Activated T-helper 1 cell treated with anti-CD3 and anti-CD28 coated beads, Interleukin-12 subunit alpha, Interleukin-12 subunit beta, Interleukin-2, Interleukin-4 antibody, amounts not matched to agents 30 ng/mL and 10 ng/mL and 1 ng/mL, durations not matched to agents 14 hours and 24 hours and 36 hours (primary cell): ENCODE results near the gene PDPK1. TPM values are rescaled to one million over a fixed set of nuclear protein-coding genes. Genes with fewer than 3 reads are reported as not detected.
"Not testable (repeated sequence)": the region's sequence is repeated elsewhere in the genome, so short reads cannot be mapped to it uniquely, and the experiment has no call there.

Experiments used
- DNase-seq: peaks from one replicate; pipeline ENCODE4 v3.0.0; 2021; ENCODE audit warnings: low spot score
- H3K27ac Mint-ChIP-seq: one replicate; pipeline ENCODE4 v1.8.0; 2021; ENCODE audit warnings: mild to moderate bottlenecking, mixed read lengths
- H3K27me3 Mint-ChIP-seq: one replicate; pipeline ENCODE4 v1.8.0; 2022; ENCODE audit warnings: mild to moderate bottlenecking, moderate library complexity, mixed read lengths; ENCODE audit not compliant: insufficient read depth
- H3K36me3 Mint-ChIP-seq: one replicate; pipeline ENCODE4 v1.8.0; 2021; ENCODE audit warnings: low read depth, mixed read lengths
- H3K4me1 Mint-ChIP-seq: one replicate; pipeline ENCODE4 v1.8.0; 2021; ENCODE audit warnings: low read depth, mixed read lengths
- H3K4me3 Mint-ChIP-seq: one replicate; pipeline ENCODE4 v1.8.0; 2021; ENCODE audit warnings: mild to moderate bottlenecking, moderate library complexity, mixed read lengths
- H3K9me3 Mint-ChIP-seq: one replicate; pipeline ENCODE4 v1.8.0; 2021; ENCODE audit warnings: mixed read lengths
- intact Hi-C: fragments of 100-400 bp; cut with micrococcal nuclease; formaldehyde crosslinking; loops from one replicate; pipeline ENCODE4 v1.15.1; 2024
- total RNA-seq: library from RNA; stranded (reverse); gene quantifications from 2 replicates; pipeline ENCODE4 v1.2.3, GENCODE V29; 2022

PDPK1 gene
- total RNA-seq, 1 donor from 2014 or later: 50.8 TPM

GRCh38 chr16:2644754-2645453 is 107.1 kb downstream of the PDPK1 start:
- intact Hi-C loops, H3K9me3 Mint-ChIP-seq, H3K4me3 Mint-ChIP-seq, H3K36me3 Mint-ChIP-seq, H3K27ac Mint-ChIP-seq, DNase-seq, H3K27me3 Mint-ChIP-seq, H3K4me1 Mint-ChIP-seq: not testable (repeated sequence)

GRCh38 chr16:2651268-2651871 is 113.5 kb downstream of the PDPK1 start:
- H3K36me3 Mint-ChIP-seq, intact Hi-C loops, H3K27ac Mint-ChIP-seq, H3K9me3 Mint-ChIP-seq, H3K4me3 Mint-ChIP-seq, H3K27me3 Mint-ChIP-seq, H3K4me1 Mint-ChIP-seq, DNase-seq: not testable (repeated sequence)

Other genes starting within 250 kb of the PDPK1 start
- gene ABCA3, start 197.3 kb upstream of the PDPK1 start, total RNA-seq: 9.0 and 10.0 TPM in 2 replicates
- 45.3 and 46.7 TPM in 2 replicates for gene CCNF, start 108.6 kb upstream of the PDPK1 start, total RNA-seq
- gene TEDC2, start 77.9 kb upstream of the PDPK1 start, total RNA-seq: 41.0 and 43.9 TPM in 2 replicates
- gene NTN3, start 66.7 kb upstream of the PDPK1 start, total RNA-seq: 0.10 TPM in 1 of 2 replicates, not detected in the other
- gene TBC1D24, start 62.9 kb upstream of the PDPK1 start, total RNA-seq: 19.6 and 24.6 TPM in 2 replicates
- 117 and 119 TPM in 2 replicates for gene ATP6V0C, start 24.1 kb upstream of the PDPK1 start, total RNA-seq
- 32.4 and 38.3 TPM in 2 replicates for gene AMDHD2, start 17.6 kb upstream of the PDPK1 start, total RNA-seq
- gene CEMP1, start 6.6 kb upstream of the PDPK1 start, total RNA-seq: 0.23 and 0.49 TPM in 2 replicates
- gene KCTD5, start 144.5 kb downstream of the PDPK1 start, total RNA-seq: 63.9 and 69.6 TPM in 2 replicates
- gene PRSS27, start 182.2 kb downstream of the PDPK1 start, total RNA-seq: 1.7 and 1.8 TPM in 2 replicates
- gene SRRM2, start 214.6 kb downstream of the PDPK1 start, total RNA-seq: 631 and 639 TPM in 2 replicates
- gene ELOB, start 239.3 kb downstream of the PDPK1 start, total RNA-seq: 256 and 277 TPM in 2 replicates
- 0.10 TPM in 1 of 2 replicates, not detected in the other for gene PRSS33, start 249.5 kb downstream of the PDPK1 start, total RNA-seq